ENCODE measurements around the gene MOGAT2. TPM values are rescaled to one million over a fixed set of nuclear protein-coding genes. Genes with fewer than 3 reads are reported as not detected.

Gene MOGAT2
- total and polyA plus RNA-seq, 9 donors = 0.10 to 9.2 (median 2.0) TPM; not detected in 6

GRCh38 chr11:75779960-75780359 lies 62.3 kb downstream of the MOGAT2 start:
- no peaks in the 10 kb centered on the region for H3K36me3 ChIP-seq (ENCODE audit: control insufficient read depth, insufficient read depth, low read length)
- no peak overlapping the region for H3K4me3 ChIP-seq (ENCODE audit: low read length)
- H3K27me3 ChIP-seq (ENCODE audit: control insufficient read depth, insufficient read depth, low read length) = no peaks in the 10 kb centered on the region
- 80% methylated on average over 2 of the region's 2 CpGs for WGBS (ENCODE audit: insufficient coverage)
- no peak overlapping the region for H3K27ac ChIP-seq (ENCODE audit: low read length)
- no peak for DNase-seq
- H3K9me3 ChIP-seq (replicated peaks; ENCODE audit: control insufficient read depth, low read depth, low read length) = no peaks in the 10 kb centered on the region
- H3K4me1 ChIP-seq (ENCODE audit: control insufficient read depth, insufficient read depth, low read length) = no peaks in the 10 kb centered on the region

- 81% methylated on average over 2 of the region's 3 CpGs for WGBS (ENCODE audit: insufficient coverage)
- H3K4me1 ChIP-seq (ENCODE audit: control insufficient read depth, insufficient read depth, low read length) = no peaks in the 10 kb centered on the region
- no peak overlapping the region for H3K4me3 ChIP-seq (ENCODE audit: low read length)
- no peak for DNase-seq
- H3K27me3 ChIP-seq (ENCODE audit: control insufficient read depth, insufficient read depth, low read length) = no peaks in the 10 kb centered on the region
- H3K9me3 ChIP-seq (replicated peaks; ENCODE audit: control insufficient read depth, low read depth, low read length) = no peaks in the 10 kb centered on the region
- no peak overlapping the region for H3K27ac ChIP-seq (ENCODE audit: low read length)
- H3K36me3 ChIP-seq (ENCODE audit: control insufficient read depth, insufficient read depth, low read length) = no peaks in the 10 kb centered on the region
Measured at GRCh38 chr11:75780888-75781287, 63.2 kb downstream of the MOGAT2 start.

GRCh38 chr11:75781296-75781695 lies 63.7 kb downstream of the MOGAT2 start:
- DNase-seq = no peak

DNA sequence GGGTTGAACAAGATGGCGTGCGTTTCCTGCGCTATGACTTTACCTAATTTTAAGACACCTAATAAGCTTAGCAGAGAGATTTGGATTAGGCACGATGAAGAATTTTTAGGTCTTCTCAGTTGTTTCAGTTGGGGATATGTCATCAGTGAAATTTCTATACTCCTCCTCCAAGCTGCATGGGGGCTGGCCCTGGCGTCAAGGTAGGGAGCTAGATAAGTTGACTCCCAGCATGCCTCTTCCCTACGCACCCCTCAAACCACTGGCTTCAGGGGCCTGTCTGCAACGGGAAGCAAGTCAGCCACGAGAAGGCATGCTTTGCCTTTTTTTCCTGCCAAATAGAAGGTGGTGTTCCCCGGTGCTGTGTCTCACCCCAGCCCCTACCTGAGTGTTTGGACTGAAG lies 64.2 kb downstream of the MOGAT2 start:
- no CpG with 5 or more reads among the region's 9 CpGs for WGBS (ENCODE audit: insufficient coverage)
- no peak for DNase-seq
- Histone ChIP-seq H3K4me1 (ENCODE audit: control insufficient read depth, insufficient read depth, low read length) (no peaks in the 10 kb centered on the region), H3K27me3 (ENCODE audit: control insufficient read depth, insufficient read depth, low read length) (no peaks in the 10 kb centered on the region), H3K4me3 (ENCODE audit: low read length) (no peak overlapping the region), H3K36me3 (ENCODE audit: control insufficient read depth, insufficient read depth, low read length) (no peaks in the 10 kb centered on the region), H3K27ac (ENCODE audit: low read length) (no peak overlapping the region), H3K9me3 (replicated peaks; ENCODE audit: control insufficient read depth, low read depth, low read length) (no peaks in the 10 kb centered on the region)

More at GRCh38 chr11:75781296-75781695, 63.7 kb downstream of the MOGAT2 start:
- H3K27ac ChIP-seq (ENCODE audit: low read length) = no peak overlapping the region
- H3K9me3 ChIP-seq (replicated peaks; ENCODE audit: control insufficient read depth, low read depth, low read length) = no peaks in the 10 kb centered on the region
- no peak overlapping the region for H3K4me3 ChIP-seq (ENCODE audit: low read length)
- no peaks in the 10 kb centered on the region for H3K36me3 ChIP-seq (ENCODE audit: control insufficient read depth, insufficient read depth, low read length)
- no peaks in the 10 kb centered on the region for H3K4me1 ChIP-seq (ENCODE audit: control insufficient read depth, insufficient read depth, low read length)
- H3K27me3 ChIP-seq (ENCODE audit: control insufficient read depth, insufficient read depth, low read length) = no peaks in the 10 kb centered on the region
- 92% methylated on average over 5 of the region's 7 CpGs for WGBS (ENCODE audit: insufficient coverage)

Other genes with a start within 250 kb of the MOGAT2 start
- gene GDPD5, start 191.9 kb upstream of the MOGAT2 start, total RNA-seq = 12.8 TPM
- 10 to 100 TPM; 14.1 to 33.2 (median 21.4) TPM for gene GDPD5, start 191.9 kb upstream of the MOGAT2 start, polyA plus RNA-seq (ENCODE audit: insufficient read depth in 1 of 8, insufficient read length in 8 of 8, low replicate concordance in 1 of 8)
- gene SERPINH1, start 155.6 kb upstream of the MOGAT2 start, total RNA-seq = 229 TPM
- 100 to 1,000 TPM; 316 to 589 (median 433) TPM for gene SERPINH1, start 155.6 kb upstream of the MOGAT2 start, polyA plus RNA-seq (ENCODE audit: insufficient read depth in 1 of 8, insufficient read length in 8 of 8, low replicate concordance in 1 of 8)
- 6.1 TPM for gene MAP6, start 48.8 kb upstream of the MOGAT2 start, total RNA-seq
- gene MAP6, start 48.8 kb upstream of the MOGAT2 start, polyA plus RNA-seq (ENCODE audit: insufficient read depth in 1 of 8, insufficient read length in 8 of 8, low replicate concordance in 1 of 8) = 10 to 100 TPM in 4 of 8 donors, 1 to 10 TPM in 4; 6.9 to 13.4 (median 9.9) TPM
- 0.31 TPM for gene DGAT2, start 50.9 kb downstream of the MOGAT2 start, total RNA-seq
- gene DGAT2, start 50.9 kb downstream of the MOGAT2 start, polyA plus RNA-seq (ENCODE audit: insufficient read depth in 1 of 8, insufficient read length in 8 of 8, low replicate concordance in 1 of 8) = 1 to 10 TPM in 2 of 8 donors, under 1 TPM in 6; 0.45 to 3.8 (median 0.78) TPM
- 9.8 TPM for gene UVRAG, start 97.4 kb downstream of the MOGAT2 start, total RNA-seq
- 10 to 100 TPM in 2 of 8 donors, 1 to 10 TPM in 6; 8.1 to 10.2 (median 9.1) TPM for gene UVRAG, start 97.4 kb downstream of the MOGAT2 start, polyA plus RNA-seq (ENCODE audit: insufficient read depth in 1 of 8, insufficient read length in 8 of 8, low replicate concordance in 1 of 8)

Measured in muscle of leg (tissue), 11 donors.